PC-9 (cell line): ENCODE data around the gene TNK2. TPM values are rescaled to one million over a fixed set of nuclear protein-coding genes. Genes with fewer than 3 reads are reported as not detected.

ENCODE experiments used
- BruUV-seq: library from RNA; stranded (reverse); fragments of 400-500 nt; replicated peaks from 2 replicates; lab custom pipeline; 2021; lab: Mats Ljungman, UMichigan
- CTCF ChIA-PET: fragments of 300-600 bp; sonication (Branson Sonifier 250); formaldehyde crosslinking; loops from one replicate; lab custom pipeline; 2022; ENCODE audit warnings: antibody characterized with exemption; lab: Charles Lee
- POLR2A ChIA-PET: fragments of 300-600 bp; sonication (Branson Sonifier 250); formaldehyde crosslinking; loops from one replicate; lab custom pipeline; 2022; ENCODE audit warnings: antibody characterized with exemption; ENCODE audit not compliant: unreplicated experiment; lab: Charles Lee
- DNase-seq, 2 experiments: peaks; one replicate each; pipeline versions ENCODE4 v3.0.0 to v3.0.0-alpha.2; 2015 to 2022; ENCODE audit warnings: mixed read lengths in 1 of 2
- H2AFZ ChIP-seq: fragments of 200-600 bp; sonication (generic); 2 replicates; pipeline ENCODE4 v1.8.1; 2017; ENCODE audit warnings: antibody characterized with exemption
- H3F3A ChIP-seq: fragments of 200-600 bp; sonication (generic); 2 replicates; pipeline ENCODE4 v1.8.1; 2017; ENCODE audit warnings: antibody characterized with exemption, mild to moderate bottlenecking, low read depth; ENCODE audit not compliant: insufficient read depth
- H3K27ac ChIP-seq: fragments of 200-600 bp; sonication (generic); 2 replicates; pipeline ENCODE4 v1.6.1; 2016; ENCODE audit warnings: mixed run types
- H3K27me3 ChIP-seq: fragments of 200-600 bp; sonication (generic); 2 replicates; pipeline ENCODE4 v1.6.1; 2016; ENCODE audit warnings: low read depth, mixed run types; ENCODE audit not compliant: insufficient read depth
- H3K36me3 ChIP-seq: fragments of 200-600 bp; sonication (generic); 2 replicates; pipeline ENCODE4 v1.6.1; 2016; ENCODE audit warnings: low read depth, mixed run types
- H3K4me1 ChIP-seq: fragments of 200-600 bp; sonication (generic); replicated peaks from 2 replicates; pipeline ENCODE4 v1.6.1; 2016; ENCODE audit warnings: mixed run types; ENCODE audit not compliant: insufficient read depth
- H3K4me2 ChIP-seq: fragments of 200-600 bp; sonication (generic); 2 replicates; pipeline ENCODE4 v1.6.1; 2017; ENCODE audit warnings: mixed run types
- H3K4me3 ChIP-seq: fragments of 200-600 bp; sonication (generic); 2 replicates; pipeline ENCODE4 v1.6.1; 2016; ENCODE audit warnings: mixed run types
- H3K79me2 ChIP-seq: fragments of 200-600 bp; sonication (generic); 2 replicates; pipeline ENCODE4 v1.6.1; 2017; ENCODE audit warnings: low read depth, mixed run types
- H3K9me2 ChIP-seq: fragments of 200-600 bp; sonication (generic); 2 replicates; pipeline ENCODE4 v1.8.1; 2017; ENCODE audit warnings: mild to moderate bottlenecking; ENCODE audit not compliant: insufficient read depth
- H3K9me3 ChIP-seq: fragments of 200-600 bp; sonication (generic); 2 replicates; pipeline ENCODE4 v1.8.1; 2016; ENCODE audit warnings: low read depth; ENCODE audit not compliant: insufficient read depth
- H4K20me1 ChIP-seq: fragments of 200-600 bp; sonication (generic); 2 replicates; pipeline ENCODE4 v1.8.1; 2017; ENCODE audit not compliant: insufficient read depth
- CTCF ChIP-seq: fragments of 200-600 bp; sonication (generic); conservative IDR thresholded peaks from 2 replicates; pipeline ENCODE4 v1.6.1; 2017; ENCODE audit warnings: mixed run types, antibody characterized with exemption, mild to moderate bottlenecking, moderate library complexity
- EZH2 ChIP-seq: fragments of 200-600 bp; sonication (generic); IDR thresholded peaks from 2 replicates; pipeline ENCODE4 v1.8.0; 2017; ENCODE audit warnings: antibody characterized with exemption, low read depth
- intact Hi-C: fragments of 100-400 bp; cut with micrococcal nuclease; formaldehyde crosslinking; loops from one replicate; pipeline ENCODE4 v1.10.0; 2022; ENCODE audit not compliant: unreplicated experiment
- total RNA-seq: library from RNA; stranded (reverse); gene quantifications from 2 replicates; pipeline ENCODE4 v1.2.3, GENCODE V29; 2021

Gene TNK2
- total RNA-seq, 1 experiment from 2014 or later, result 118 TPM

GRCh38 chr3:195906865-195907683, 1.3 kb downstream of the TNK2 start:
- H3K4me1 ChIP-seq, result peaks cover 56% of the 10 kb centered on the region
- no peak overlapping the region for H3K27ac ChIP-seq
- H3F3A ChIP-seq, result peaks cover 49% of the 10 kb centered on the region
- H2AFZ ChIP-seq, result peak overlapping the region; percentile 14; the same call in 1 of the 2 replicates
- peaks cover 49% of the 10 kb centered on the region for H3K79me2 ChIP-seq
- TF ChIP-seq EZH2, result no peak
- no peak for TF ChIP-seq CTCF
- no peaks in the 10 kb centered on the region for H3K36me3 ChIP-seq
- intact Hi-C loops, result loop anchor here (1.0 kb wide), 1 partner anchor 10 kb away; no protein-coding TSS in a partner anchor
- no peaks in the 10 kb centered on the region for H3K9me2 ChIP-seq
- H3K4me2 ChIP-seq, result peak overlapping the region; percentile 93
- no peaks in the 10 kb centered on the region for H3K27me3 ChIP-seq
- no TSS peak for BruUV-seq
- H3K9me3 ChIP-seq, result no peaks in the 10 kb centered on the region
- peaks cover 7% of the 10 kb centered on the region; the same call in 1 of the 2 replicates for H4K20me1 ChIP-seq
- POLR2A ChIA-PET, result interaction anchor here (0.5 to 0.6 kb wide), 3 partner anchors 9 to 1704 kb away, joined by 4 to 6 read pairs (median 5); no protein-coding TSS in a partner anchor
- peak; percentile 70 to 76 for DNase-seq
- H3K4me3 ChIP-seq, result peak overlapping the region; percentile 63; the same call in 1 of the 2 replicates
- CTCF ChIA-PET, result interaction anchor here (0.6 to 1.5 kb wide), 5 partner anchors 13 to 826 kb away, joined by 3 to 11 read pairs (median 4); no protein-coding TSS in a partner anchor

GRCh38 chr3:195905970-195906864, 2.1 kb downstream of the TNK2 start:
- no peak for TF ChIP-seq CTCF
- no peak for TF ChIP-seq EZH2
- BruUV-seq, result no TSS peak

GRCh38 chr3:195904368-195904767, 4.0 kb downstream of the TNK2 start:
- Histone ChIP-seq H3K4me2 (no peak overlapping the region), H3K4me3 (no peak overlapping the region), H2AFZ (no peak overlapping the region), H3K27me3 (no peaks in the 10 kb centered on the region), H4K20me1 (peaks cover 7% of the 10 kb centered on the region; the same call in 1 of the 2 replicates), H3K9me3 (no peaks in the 10 kb centered on the region), H3K36me3 (no peaks in the 10 kb centered on the region), H3K27ac (no peak overlapping the region), H3K79me2 (peaks cover 54% of the 10 kb centered on the region), H3K4me1 (peaks cover 33% of the 10 kb centered on the region), H3F3A (peaks cover 36% of the 10 kb centered on the region), H3K9me2 (no peaks in the 10 kb centered on the region)
- POLR2A ChIA-PET, result no interaction called here
- intact Hi-C loops, result no loop called here
- BruUV-seq, result no TSS peak
- DNase-seq, result no peak
- CTCF ChIA-PET, result interaction anchor here (0.6 kb wide), 1 partner anchor 1317 kb away, joined by 4 read pairs; no protein-coding TSS in a partner anchor
- TF ChIP-seq EZH2, result no peak
- no peak for TF ChIP-seq CTCF

More at GRCh38 chr3:195905970-195906864, 2.1 kb downstream of the TNK2 start:
- intact Hi-C loops, result no loop called here
- Histone ChIP-seq H3K4me1 (peaks cover 47% of the 10 kb centered on the region), H3F3A (peaks cover 45% of the 10 kb centered on the region), H3K4me2 (peak overlapping the region; percentile 93), H3K9me3 (no peaks in the 10 kb centered on the region), H3K27me3 (no peaks in the 10 kb centered on the region), H3K9me2 (no peaks in the 10 kb centered on the region), H2AFZ (no peak overlapping the region), H3K79me2 (peaks cover 54% of the 10 kb centered on the region), H4K20me1 (peaks cover 7% of the 10 kb centered on the region; the same call in 1 of the 2 replicates), H3K27ac (no peak overlapping the region), H3K4me3 (no peak overlapping the region), H3K36me3 (no peaks in the 10 kb centered on the region)
- peak in 1 of 2 experiments; percentile 63 for DNase-seq
- CTCF ChIA-PET, result interaction anchor here (1.0 to 1.5 kb wide), 2 partner anchors 12 to 44 kb away, joined by 10 to 11 read pairs; no protein-coding TSS in a partner anchor
- POLR2A ChIA-PET, result interaction anchor here (0.6 kb wide), 1 partner anchor 1704 kb away, joined by 4 read pairs; no protein-coding TSS in a partner anchor
